Measurements from ENCODE around the gene PHTF2.

Gene PHTF2

GRCh38 chr7:78002715-78003114, 204.1 kb downstream of the PHTF2 start:
- DNase-seq: no peak

DNA sequence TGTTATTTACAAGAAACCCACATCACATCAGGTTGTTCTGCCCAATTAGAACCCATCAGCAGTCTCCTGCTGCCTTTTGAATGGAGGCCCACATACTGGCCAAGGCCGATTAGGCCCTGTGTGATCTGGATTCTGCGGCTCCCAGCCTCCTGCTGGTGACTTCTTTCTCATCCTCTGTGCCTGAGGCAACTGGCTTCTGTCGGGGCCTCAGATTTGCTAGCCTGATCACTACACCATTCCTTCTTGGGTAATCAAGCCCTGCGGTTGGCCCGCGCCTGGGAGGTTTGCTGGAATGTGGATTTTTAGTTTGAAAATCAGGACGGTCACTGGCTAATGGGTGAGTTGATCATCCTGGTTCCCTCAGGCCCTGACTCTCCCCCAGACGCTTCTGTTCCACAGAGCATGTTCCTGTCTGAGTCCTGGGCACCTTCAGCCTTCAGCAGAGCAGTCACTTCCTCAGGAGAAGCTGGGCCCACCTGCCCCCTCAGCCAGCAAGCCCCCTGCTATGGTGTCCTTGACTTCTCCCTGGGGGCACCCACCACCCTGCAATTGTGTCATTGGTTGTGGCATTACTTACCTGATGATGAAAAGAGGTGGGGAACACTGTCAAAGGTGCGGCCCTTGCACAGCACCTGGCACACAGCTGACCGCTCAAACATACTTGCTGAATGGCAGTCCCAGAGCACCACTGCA, 207.6 kb downstream of the PHTF2 start:
- no peak for DNase-seq

Measured in activated T-cell treated with anti-CD3 and anti-CD28 coated beads, Interleukin-2, amount 50 U/mL, for 48 hours (primary cell).